BLaER1 treated with 17β-estradiol and CSF1 and Interleukin-3, amounts not matched to agents 10 nM and 100 nM (cell line): Measurements from ENCODE around the gene CNTN3.

Experiments
- H3K27ac ChIP-seq, 11 experiments: shearing (Covaris generic); formaldehyde crosslinking; 2 replicates each; pipeline ENCODE4 v1.8.1; 2022
- H3K27me3 ChIP-seq, 11 experiments: shearing (Covaris generic); formaldehyde crosslinking; 2 replicates each; pipeline ENCODE4 v1.8.1; 2022
- H3K36me3 ChIP-seq, 11 experiments: shearing (Covaris generic); formaldehyde crosslinking; 2 replicates each; pipeline ENCODE4 v1.8.1; 2022
- H3K4me1 ChIP-seq, 10 experiments: shearing (Covaris generic); formaldehyde crosslinking; 2 replicates each; pipeline ENCODE4 v1.8.1; 2022
- H3K4me2 ChIP-seq, 11 experiments: shearing (Covaris generic); formaldehyde crosslinking; 2 replicates each; pipeline ENCODE4 v1.8.1; 2022
- H3K4me3 ChIP-seq, 10 experiments: shearing (Covaris generic); formaldehyde crosslinking; 2 replicates each; pipeline ENCODE4 v1.8.1; 2022
- H3K9ac ChIP-seq, 11 experiments: shearing (Covaris generic); formaldehyde crosslinking; 2 replicates each; pipeline ENCODE4 v1.8.1; 2022
- H3K9me3 ChIP-seq, 11 experiments: shearing (Covaris generic); formaldehyde crosslinking; replicated peaks in 1 of 11; 2 replicates each; pipeline ENCODE4 v1.8.1; 2022
- H4K20me1 ChIP-seq, 11 experiments: shearing (Covaris generic); formaldehyde crosslinking; 2 replicates each; pipeline ENCODE4 v1.8.1; 2022
- Cebpa-rat ChIP-seq, 11 experiments: shearing (Covaris generic); IDR thresholded peaks; 2 replicates each; pipeline ENCODE4 v1.8.1; 2022

Gene CNTN3

DNA sequence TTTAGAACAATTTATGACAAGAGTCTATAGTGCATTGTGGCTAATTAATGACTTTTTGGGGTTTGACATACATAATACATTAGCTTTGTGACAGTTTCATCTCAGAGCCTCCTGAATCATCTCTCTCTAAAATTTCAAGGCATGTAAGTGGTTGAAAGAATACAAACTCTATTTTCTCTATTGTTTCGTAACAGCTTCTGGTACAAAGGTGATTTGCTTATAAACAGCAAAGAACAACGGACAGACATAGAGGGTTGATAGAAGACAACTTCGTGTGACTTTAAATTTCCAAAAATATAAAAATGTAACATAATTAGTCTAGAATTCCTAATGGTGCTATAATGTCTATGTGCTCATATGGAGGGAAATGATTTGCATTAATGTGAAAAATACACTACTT lies 21.3 kb downstream of the CNTN3 start:
- Histone ChIP-seq H3K27me3 (no peaks in the 10 kb centered on the region), H3K4me2 (peak overlapping the region in 1 of 11 experiments; percentile 61; a peak in 2 of 22 replicates), H3K9ac (no peak overlapping the region), H3K4me3 (no peak overlapping the region), H3K9me3 (peaks cover 0 to 3% (median 0%) of the 10 kb centered on the region in 11 experiments; a peak in 2 of 22 replicates), H4K20me1 (no peaks in the 10 kb centered on the region), H3K36me3 (no peaks in the 10 kb centered on the region), H3K4me1 (peaks cover 0 to 25% (median 2%) of the 10 kb centered on the region in 10 experiments; a peak in 7 of 20 replicates), H3K27ac (no peak overlapping the region)
- no peak for TF ChIP-seq Cebpa-rat (IDR thresholded peaks at IDR 0.05)

DNA sequence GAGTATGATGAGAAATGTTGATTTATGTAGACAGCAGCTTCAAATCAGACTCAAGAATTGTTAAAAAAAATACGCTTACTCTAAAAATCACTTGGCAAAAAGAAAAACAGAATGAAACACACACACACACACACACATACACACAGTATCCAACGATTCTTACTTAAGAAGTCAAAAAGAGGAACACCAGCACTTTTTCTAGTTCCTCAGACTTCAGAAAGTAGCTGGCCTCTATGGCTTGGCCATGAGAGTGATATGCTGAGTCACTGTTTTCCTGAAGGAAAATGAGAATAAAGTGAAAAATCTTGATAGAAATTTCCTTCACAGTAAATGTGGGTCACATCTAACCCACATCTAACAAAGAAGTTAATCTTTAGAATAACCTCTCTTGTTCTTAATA lies 22.1 kb downstream of the CNTN3 start:
- TF ChIP-seq Cebpa-rat (IDR thresholded peaks at IDR 0.05): no peak
- Histone ChIP-seq H3K9ac (no peak overlapping the region), H3K4me3 (no peak overlapping the region), H4K20me1 (no peaks in the 10 kb centered on the region), H3K27ac (peak overlapping the region in 3 of 11 experiments; percentile 13 to 30 (median 21); a peak in 3 of 22 replicates), H3K36me3 (no peaks in the 10 kb centered on the region), H3K9me3 (peaks cover 0 to 3% (median 0%) of the 10 kb centered on the region in 11 experiments; a peak in 2 of 22 replicates), H3K27me3 (no peaks in the 10 kb centered on the region), H3K4me1 (peaks cover 0 to 25% (median 2%) of the 10 kb centered on the region in 10 experiments; a peak in 7 of 20 replicates), H3K4me2 (peak overlapping the region in 4 of 11 experiments; percentile 10 to 61 (median 42); a peak in 7 of 22 replicates)

DNA sequence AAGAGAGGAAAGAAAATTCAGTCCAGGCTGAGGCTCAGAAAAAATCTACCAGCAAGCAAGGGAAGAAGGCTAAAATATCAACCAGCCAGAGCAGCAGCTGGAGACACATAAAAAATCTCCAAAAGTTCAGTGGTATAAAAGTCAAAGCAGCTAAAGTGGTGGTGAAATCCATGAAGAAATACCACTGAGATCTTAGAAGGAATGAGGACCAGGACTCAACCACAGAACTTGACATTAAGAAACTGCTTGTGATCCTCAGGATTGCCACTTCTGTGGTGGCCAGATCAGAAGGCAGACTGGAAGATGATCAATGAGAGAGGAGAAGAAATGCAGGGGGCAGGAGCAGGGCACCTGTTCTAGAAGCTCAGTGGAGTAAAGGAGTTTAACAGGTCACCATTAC lies 22.5 kb downstream of the CNTN3 start:
- Histone ChIP-seq H4K20me1 (no peaks in the 10 kb centered on the region), H3K27me3 (no peaks in the 10 kb centered on the region), H3K36me3 (no peaks in the 10 kb centered on the region), H3K4me1 (peaks cover 0 to 25% (median 2%) of the 10 kb centered on the region in 10 experiments; a peak in 7 of 20 replicates), H3K9me3 (peaks cover 0 to 3% (median 0%) of the 10 kb centered on the region in 11 experiments; a peak in 2 of 22 replicates), H3K4me3 (no peak overlapping the region), H3K27ac (peak overlapping the region in 2 of 11 experiments; percentile 21 to 30; a peak in 3 of 22 replicates), H3K9ac (no peak overlapping the region), H3K4me2 (peak overlapping the region in 4 of 11 experiments; percentile 10 to 61 (median 42); a peak in 6 of 22 replicates)
- no peak for TF ChIP-seq Cebpa-rat (IDR thresholded peaks at IDR 0.05)

DNA sequence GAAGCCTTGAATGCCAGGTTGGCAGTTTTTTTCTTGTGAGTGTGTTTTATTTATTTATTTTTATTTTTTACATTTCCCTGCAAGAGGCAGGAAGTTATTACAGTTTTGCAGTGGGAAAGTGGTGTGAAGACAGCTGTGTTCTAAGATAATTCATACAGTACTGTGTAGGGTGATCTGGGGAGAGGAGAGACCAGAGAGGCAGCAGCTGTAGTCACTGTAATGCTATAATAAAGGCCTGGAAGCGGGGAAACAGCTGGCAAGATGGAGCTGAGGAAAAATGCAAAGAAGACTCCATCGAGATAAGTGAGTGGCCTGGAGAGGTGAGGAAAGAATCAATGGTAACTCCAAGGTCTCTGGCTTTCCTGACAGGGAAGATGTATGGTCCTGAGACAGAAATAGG lies 23.1 kb downstream of the CNTN3 start:
- Histone ChIP-seq H3K9me3 (peaks cover 0 to 3% (median 0%) of the 10 kb centered on the region in 11 experiments; a peak in 2 of 22 replicates), H3K27me3 (no peaks in the 10 kb centered on the region), H4K20me1 (no peaks in the 10 kb centered on the region), H3K36me3 (no peaks in the 10 kb centered on the region), H3K9ac (no peak overlapping the region), H3K4me2 (peak overlapping the region in 3 of 11 experiments; percentile 34 to 61 (median 51); a peak in 3 of 22 replicates), H3K27ac (no peak overlapping the region; a peak in 1 of 22 replicates), H3K4me3 (no peak overlapping the region), H3K4me1 (peaks cover 0 to 25% (median 2%) of the 10 kb centered on the region in 10 experiments; a peak in 7 of 20 replicates)
- TF ChIP-seq Cebpa-rat (IDR thresholded peaks at IDR 0.05): no peak

DNA sequence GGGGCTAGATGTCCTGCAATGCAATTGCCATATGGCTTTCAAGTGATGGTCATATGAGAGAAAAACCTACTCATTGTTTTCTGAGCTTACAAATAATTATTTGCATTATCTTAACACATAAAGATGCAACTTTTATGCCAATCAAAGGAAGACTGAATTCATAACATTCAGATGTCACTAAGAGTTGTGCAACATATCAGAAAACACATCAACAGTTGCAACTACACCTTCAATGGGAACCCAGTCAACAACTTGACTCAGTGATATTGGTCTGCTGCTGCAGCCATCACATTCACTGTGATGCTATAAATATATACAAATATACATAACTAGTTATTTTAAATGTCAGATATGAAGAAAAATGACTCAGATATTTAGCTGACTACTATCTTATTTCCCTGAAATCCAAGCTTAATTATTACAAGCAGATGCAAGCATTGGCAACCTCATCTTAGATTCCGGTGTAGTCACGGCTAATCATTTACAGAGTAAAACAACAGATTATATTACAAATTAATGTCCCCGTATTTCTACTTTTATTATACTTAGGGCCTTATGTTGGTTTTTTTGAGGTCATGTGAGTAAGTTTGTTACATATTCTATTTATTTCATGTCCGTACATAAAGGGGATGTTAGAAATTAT lies 23.7 kb downstream of the CNTN3 start:
- Histone ChIP-seq H3K4me1 (peaks cover 0 to 25% (median 2%) of the 10 kb centered on the region in 10 experiments; a peak in 7 of 20 replicates), H3K9me3 (no peaks in the 10 kb centered on the region), H3K4me3 (no peak overlapping the region), H4K20me1 (no peaks in the 10 kb centered on the region), H3K27ac (no peak overlapping the region), H3K4me2 (0 out of 22 replicates have a peak overlapping the region, but pooled peaks of 1 of the 11 experiments have one; percentile 51), H3K9ac (no peak overlapping the region), H3K36me3 (no peaks in the 10 kb centered on the region), H3K27me3 (no peaks in the 10 kb centered on the region)
- no peak for TF ChIP-seq Cebpa-rat (IDR thresholded peaks at IDR 0.05)

DNA sequence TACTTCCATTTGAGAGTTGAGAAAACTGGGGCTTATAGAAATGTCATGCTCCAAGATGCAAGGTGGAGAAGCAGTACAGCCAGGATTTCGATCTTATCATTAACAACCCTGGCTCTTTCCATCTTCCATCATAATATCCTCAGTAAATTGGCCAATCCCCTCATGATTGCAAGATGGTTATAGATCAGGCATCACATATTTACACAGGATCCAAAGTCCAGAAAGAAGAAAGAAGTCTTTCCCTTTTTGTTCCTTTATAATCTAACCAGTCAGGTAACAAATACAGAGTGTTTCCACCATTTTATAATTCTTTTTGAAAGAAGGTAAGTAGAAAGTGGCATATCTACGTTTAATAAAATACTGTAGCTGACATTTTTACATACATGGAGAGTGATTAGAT lies 29.7 kb downstream of the CNTN3 start:
- no peak for TF ChIP-seq Cebpa-rat (IDR thresholded peaks at IDR 0.05)
- no peaks in the 10 kb centered on the region for H3K27me3 ChIP-seq
- no peaks in the 10 kb centered on the region for H4K20me1 ChIP-seq
- H3K36me3 ChIP-seq: no peaks in the 10 kb centered on the region
- no peak overlapping the region for H3K9ac ChIP-seq
- no peak overlapping the region for H3K4me2 ChIP-seq
- H3K4me3 ChIP-seq: no peak overlapping the region
- no peak overlapping the region for H3K27ac ChIP-seq
- no peaks in the 10 kb centered on the region for H3K4me1 ChIP-seq
- no peaks in the 10 kb centered on the region for H3K9me3 ChIP-seq

DNA sequence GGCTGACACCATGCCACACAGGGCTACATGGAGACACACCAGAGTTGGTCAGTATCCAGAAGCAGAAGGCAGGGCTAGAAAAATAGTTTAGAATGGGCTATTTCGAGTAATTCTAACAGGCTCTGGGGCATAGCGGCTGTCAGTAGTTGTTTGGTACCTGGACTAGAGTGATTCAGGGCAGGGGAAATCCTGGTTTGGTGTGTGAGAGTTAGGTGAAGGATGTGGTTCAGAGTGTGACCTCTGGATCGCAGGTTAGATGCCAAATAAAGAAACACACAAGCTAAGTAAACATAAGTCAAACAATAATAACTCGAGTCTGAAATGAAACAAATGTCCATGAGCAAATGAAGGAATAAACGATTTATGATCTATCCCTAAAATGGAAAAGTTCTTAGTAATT lies 31.5 kb downstream of the CNTN3 start:
- no peaks in the 10 kb centered on the region for H3K36me3 ChIP-seq
- H4K20me1 ChIP-seq: no peaks in the 10 kb centered on the region

DNA sequence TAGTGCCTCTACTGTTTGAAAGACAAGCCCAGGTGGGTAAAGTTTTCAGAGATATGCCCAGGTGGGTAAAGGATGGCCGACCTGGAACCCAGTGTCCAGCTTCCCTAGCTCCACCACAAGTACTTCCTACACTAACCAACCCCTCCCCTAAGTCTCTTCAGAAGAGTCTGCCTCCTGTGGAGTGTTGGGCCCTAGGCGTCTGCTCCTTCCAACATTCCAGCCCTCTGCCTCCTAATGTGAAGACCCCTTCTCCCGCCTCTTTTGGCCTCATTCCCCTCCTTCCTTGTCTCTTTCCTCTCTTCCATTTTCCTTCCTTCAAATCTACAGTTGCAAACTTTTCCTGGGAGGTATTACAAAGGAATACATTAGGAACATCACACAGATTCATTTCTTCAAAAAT lies 38.6 kb downstream of the CNTN3 start:
- H3K36me3 ChIP-seq: no peaks in the 10 kb centered on the region
- no peak overlapping the region for H3K9ac ChIP-seq

More for the DNA sequence above, 31.5 kb downstream of the CNTN3 start:
- no peak for TF ChIP-seq Cebpa-rat (IDR thresholded peaks at IDR 0.05)
- Histone ChIP-seq H3K9ac (no peak overlapping the region), H3K4me2 (no peak overlapping the region), H3K27ac (no peak overlapping the region), H3K27me3 (no peaks in the 10 kb centered on the region), H3K4me3 (no peak overlapping the region), H3K9me3 (no peaks in the 10 kb centered on the region), H3K4me1 (no peaks in the 10 kb centered on the region)

DNA sequence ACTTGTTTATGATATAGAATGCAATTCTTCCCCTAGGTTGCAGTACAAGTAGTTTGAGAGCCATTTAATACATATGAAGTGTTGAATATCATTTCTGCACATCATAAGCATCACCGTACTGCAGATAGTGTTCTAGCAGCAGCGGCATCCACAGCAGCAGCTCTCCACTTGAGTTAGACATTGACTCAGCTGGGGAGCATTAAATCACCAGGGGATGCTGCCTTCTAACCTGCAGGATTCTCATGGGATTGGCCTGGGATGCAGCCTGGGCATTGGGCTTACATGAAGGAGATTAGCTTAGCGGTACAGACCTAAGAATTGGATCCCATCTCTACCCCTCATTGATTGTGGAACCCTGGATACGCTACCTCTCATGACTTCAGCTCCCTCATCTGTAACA lies 43.3 kb downstream of the CNTN3 start:
- no peaks in the 10 kb centered on the region for H3K36me3 ChIP-seq

More for the DNA sequence above, 38.6 kb downstream of the CNTN3 start:
- Histone ChIP-seq H3K27me3 (no peaks in the 10 kb centered on the region), H3K9me3 (no peaks in the 10 kb centered on the region), H4K20me1 (no peaks in the 10 kb centered on the region), H3K4me3 (no peak overlapping the region), H3K27ac (no peak overlapping the region), H3K4me2 (no peak overlapping the region), H3K4me1 (peaks cover 0 to 11% (median 0%) of the 10 kb centered on the region in 10 experiments; a peak in 3 of 20 replicates)
- TF ChIP-seq Cebpa-rat (IDR thresholded peaks at IDR 0.05): no peak

More for the DNA sequence above, 43.3 kb downstream of the CNTN3 start:
- Histone ChIP-seq H3K27ac (no peak overlapping the region), H3K9ac (no peak overlapping the region), H4K20me1 (no peaks in the 10 kb centered on the region), H3K4me1 (peaks cover 0 to 11% (median 0%) of the 10 kb centered on the region in 10 experiments; a peak in 3 of 20 replicates), H3K9me3 (0 out of 22 replicates have a peak, but pooled peaks cover 0 to 3% (median 0%) of the 10 kb centered on the region in 11 experiments), H3K4me2 (no peak overlapping the region), H3K27me3 (no peaks in the 10 kb centered on the region), H3K4me3 (no peak overlapping the region)
- TF ChIP-seq Cebpa-rat (IDR thresholded peaks at IDR 0.05): no peak
